NB4 (cell line): ENCODE data around the gene HOMER3.

Source experiments
- DNase-seq: peaks from one replicate; pipeline ENCODE4 v3.0.0; 2010; ENCODE audit warnings: low read depth
- H3K4me3 ChIP-seq: one replicate; pipeline ENCODE4 v1.5.1; 2011; ENCODE audit warnings: mild to moderate bottlenecking, low read depth, low read length, moderate library complexity
- MYC ChIP-seq: IDR thresholded peaks from 2 replicates; pipeline ENCODE4 v1.6.1; 2011; ENCODE audit warnings: low read depth, low read length
- POLR2A ChIP-seq: IDR thresholded peaks from 2 replicates; pipeline ENCODE4 v1.6.1; 2011; ENCODE audit warnings: mild to moderate bottlenecking; ENCODE audit not compliant: insufficient read length; ENCODE audit errors: extremely low read depth
- TF ChIP-seq, protein P1 (sequence below): IDR thresholded peaks from one replicate; pipeline ENCODE4 v1.5.1; 2012; ENCODE audit warnings: low read depth, low read length
- TF ChIP-seq, protein P2 (sequence below): IDR thresholded peaks from 2 replicates; pipeline ENCODE4 v1.6.1; 2011; ENCODE audit warnings: low read depth, low read length

The HOMER3 gene

DNA sequence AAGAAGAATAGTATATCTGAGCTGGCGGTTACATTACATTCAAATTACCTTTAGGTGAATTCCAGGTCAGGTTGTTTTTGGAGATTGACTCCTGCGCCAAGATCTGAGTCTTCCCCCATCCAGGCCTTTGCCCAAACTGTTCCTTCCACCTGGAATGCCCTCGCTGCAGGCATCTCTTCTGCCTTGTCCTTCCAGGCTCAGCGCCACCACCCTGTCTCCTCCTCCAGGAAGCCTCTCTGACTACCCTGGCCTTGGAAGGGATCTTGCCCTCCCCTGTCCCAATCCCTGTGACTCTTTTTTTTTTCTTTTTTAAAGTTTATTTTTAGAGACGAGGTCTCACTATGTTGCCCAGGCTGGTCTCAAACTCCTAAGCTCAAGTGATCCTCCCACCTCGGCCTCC, 1.7 kb upstream of the HOMER3 start:
- peak overlapping the region; percentile 25 for H3K4me3 ChIP-seq
- TF ChIP-seq, protein P1, sequence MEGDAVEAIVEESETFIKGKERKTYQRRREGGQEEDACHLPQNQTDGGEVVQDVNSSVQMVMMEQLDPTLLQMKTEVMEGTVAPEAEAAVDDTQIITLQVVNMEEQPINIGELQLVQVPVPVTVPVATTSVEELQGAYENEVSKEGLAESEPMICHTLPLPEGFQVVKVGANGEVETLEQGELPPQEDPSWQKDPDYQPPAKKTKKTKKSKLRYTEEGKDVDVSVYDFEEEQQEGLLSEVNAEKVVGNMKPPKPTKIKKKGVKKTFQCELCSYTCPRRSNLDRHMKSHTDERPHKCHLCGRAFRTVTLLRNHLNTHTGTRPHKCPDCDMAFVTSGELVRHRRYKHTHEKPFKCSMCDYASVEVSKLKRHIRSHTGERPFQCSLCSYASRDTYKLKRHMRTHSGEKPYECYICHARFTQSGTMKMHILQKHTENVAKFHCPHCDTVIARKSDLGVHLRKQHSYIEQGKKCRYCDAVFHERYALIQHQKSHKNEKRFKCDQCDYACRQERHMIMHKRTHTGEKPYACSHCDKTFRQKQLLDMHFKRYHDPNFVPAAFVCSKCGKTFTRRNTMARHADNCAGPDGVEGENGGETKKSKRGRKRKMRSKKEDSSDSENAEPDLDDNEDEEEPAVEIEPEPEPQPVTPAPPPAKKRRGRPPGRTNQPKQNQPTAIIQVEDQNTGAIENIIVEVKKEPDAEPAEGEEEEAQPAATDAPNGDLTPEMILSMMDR, result no peak
- TF ChIP-seq, protein P2, sequence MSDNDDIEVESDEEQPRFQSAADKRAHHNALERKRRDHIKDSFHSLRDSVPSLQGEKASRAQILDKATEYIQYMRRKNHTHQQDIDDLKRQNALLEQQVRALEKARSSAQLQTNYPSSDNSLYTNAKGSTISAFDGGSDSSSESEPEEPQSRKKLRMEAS, result no peak
- TF ChIP-seq POLR2A (no peak), MYC (no peak)
- no peak for DNase-seq

DNA sequence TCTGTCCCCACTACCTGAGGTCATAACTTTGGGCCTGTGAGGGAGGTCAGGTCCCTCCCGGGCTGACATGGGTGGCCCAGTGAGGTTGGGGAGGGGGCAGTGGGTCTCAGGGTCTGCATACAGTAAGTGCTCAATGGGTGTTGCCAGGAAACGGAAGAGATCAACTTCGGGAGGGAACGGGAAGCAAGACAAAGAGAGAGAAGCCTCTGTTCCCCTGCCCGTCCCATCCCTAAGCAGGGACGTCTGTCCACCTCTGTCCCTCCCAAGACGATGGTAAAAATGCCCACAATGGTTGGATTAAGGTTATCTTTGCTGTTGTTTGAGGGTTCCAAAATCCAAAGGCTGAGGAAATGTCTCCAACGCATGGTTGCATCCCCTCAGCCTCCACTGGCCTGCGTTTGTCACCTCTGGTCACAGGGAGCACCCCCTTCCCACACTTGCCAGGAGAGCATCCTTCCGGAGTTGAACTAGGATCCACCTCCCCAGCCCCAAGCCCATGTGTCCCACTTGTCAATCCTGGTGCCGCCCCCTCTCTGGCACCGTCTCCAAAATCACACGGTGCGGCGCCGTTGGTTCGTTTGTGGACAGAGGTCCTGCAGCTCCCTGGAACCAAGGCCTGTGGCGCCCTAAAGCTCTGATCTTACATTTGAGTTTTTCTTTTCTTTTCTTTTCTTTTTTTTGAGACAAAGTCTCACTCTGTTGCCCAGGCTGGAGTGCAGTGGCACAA, 774 bp upstream of the HOMER3 start:
- DNase-seq, result no peak
- H3K4me3 ChIP-seq, result peak overlapping the region; percentile 78
- no peak for TF ChIP-seq POLR2A
- TF ChIP-seq MYC, result no peak
- TF ChIP-seq, protein P1, result no peak
- TF ChIP-seq, protein P2, result no peak

DNA sequence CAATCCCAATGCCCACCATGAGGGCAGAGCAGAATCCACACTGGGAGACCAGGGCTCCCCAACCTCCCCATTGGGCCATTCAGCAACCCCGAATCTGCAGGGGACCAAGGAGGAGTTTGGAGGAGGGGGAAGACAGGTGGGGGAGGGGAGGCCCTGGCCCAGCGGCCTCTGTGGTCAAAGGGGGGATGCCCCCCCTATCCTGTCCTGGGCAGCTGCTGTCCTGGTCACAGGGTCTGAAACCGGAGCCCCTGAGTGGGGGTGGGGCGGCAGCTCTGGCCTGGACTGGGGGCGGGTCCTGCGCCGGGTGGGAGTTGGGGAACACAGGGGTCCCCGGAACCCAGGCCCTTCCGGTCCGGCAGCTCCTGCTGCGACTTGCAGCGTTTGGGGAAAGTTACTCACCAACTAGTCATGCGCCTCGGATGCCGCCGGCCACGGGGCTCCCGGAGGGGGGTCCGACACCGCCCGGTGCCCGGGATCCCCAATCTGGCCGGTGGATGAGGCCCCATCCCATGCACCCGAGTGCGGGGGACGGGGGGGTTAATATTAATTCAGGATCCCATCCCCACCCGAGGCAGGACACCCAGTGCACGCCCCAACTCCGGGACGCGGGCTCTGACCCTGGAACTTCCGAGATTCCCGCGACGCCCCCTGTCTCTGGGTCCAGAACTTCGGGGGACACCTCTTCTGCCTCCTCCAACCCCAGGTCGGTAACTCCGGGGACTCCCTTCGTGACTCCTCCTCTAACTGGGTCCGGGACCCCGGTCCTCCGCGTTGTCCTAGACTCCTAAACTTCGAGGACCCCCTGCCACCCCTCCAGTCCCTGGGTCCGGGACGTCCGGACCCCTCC, 872 bp downstream of the HOMER3 start:
- peak overlapping the region; percentile 86 for H3K4me3 ChIP-seq
- TF ChIP-seq, protein P1, result no peak
- TF ChIP-seq MYC, result peak; percentile 49; the same call in 1 of the 2 replicates
- peak; percentile 54 for TF ChIP-seq POLR2A
- peak; percentile 83 for DNase-seq

DNA sequence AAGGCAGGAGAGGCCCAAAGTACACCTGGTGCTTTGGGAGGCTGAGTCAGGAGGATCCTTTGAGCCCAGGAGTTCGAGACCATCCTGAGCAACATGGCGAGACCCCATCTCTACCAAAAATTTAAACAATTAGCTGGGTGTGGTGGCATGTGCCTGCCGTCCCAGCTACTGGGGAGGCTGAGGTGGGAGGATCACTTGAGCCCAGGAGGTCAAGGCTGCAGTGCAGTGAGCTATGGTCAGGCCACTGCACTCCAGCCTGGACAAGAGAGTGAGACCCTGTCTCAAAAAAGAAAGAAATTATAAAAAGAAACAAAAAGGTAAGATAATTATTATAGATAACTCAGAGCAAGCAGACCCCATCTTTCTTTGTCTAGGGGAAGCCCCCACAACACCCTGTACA, 1.9 kb downstream of the HOMER3 start:
- H3K4me3 ChIP-seq, result peak overlapping the region; percentile 86
- TF ChIP-seq, protein P2, result no peak
- TF ChIP-seq POLR2A, result no peak

DNA sequence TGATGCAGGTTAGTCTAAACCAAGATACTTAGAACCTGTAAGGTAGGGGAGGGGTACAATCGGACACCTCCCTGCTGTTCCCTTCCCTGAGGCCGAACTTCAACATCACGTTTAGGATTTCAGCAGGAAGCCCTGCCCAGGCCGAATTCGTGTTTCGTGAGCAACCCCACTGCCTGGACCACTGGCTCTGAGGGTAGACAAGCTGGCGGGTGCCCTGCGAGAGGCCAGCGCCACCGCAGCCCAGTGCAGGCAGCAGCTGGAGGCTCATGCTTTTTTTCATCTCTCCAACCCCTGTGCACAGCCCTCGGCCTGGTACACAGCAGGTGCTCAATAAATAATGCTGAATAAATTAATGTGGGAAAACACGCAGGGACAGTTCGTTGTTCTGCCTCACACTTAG, 7.7 kb downstream of the HOMER3 start:
- TF ChIP-seq MYC (no peak), POLR2A (no peak)
- TF ChIP-seq, protein P2, result no peak
- TF ChIP-seq, protein P1, result no peak
- DNase-seq, result no peak
- H3K4me3 ChIP-seq, result no peak overlapping the region

More for the DNA sequence above, 1.9 kb downstream of the HOMER3 start:
- DNase-seq, result no peak

DNA sequence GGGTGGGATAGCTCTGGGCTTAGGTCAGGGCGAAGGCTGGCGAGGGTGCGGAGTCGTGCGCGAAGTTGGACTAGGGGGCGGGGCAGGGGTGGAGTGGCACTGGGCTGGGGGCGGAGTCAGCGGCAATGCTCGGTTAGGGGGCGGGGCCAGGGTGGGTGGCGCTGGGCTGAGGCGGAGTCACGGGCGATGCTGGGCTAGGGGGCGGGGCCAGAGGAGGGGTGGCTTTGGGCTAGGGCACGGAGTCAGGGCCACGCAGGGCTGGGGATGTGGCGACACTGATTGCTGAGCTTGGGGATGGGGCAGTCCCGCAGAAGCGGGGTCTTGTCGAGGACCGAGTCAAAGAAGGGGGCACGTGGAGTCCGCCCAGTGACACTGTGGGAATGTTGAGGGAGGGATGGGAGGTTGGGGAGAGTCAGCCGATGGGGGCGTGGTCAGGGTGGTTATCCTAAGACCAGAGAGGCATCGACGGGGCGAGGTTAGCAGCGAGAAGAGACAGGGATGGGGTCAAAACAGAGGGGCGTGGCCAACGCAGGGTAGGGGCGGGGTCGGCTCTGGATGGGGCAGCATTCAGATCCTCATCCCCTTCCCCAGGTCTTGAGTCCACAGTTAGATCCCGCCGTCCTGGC, 8.7 kb downstream of the HOMER3 start:
- no peak for TF ChIP-seq POLR2A
- TF ChIP-seq, protein P2, result no peak
- TF ChIP-seq, protein P1, result no peak
- DNase-seq, result peak; percentile 49
- no peak overlapping the region for H3K4me3 ChIP-seq
